Kasumi-1 (cell line): ENCODE data around the gene CPED1.
"Not testable (repeated sequence)": the region's sequence is repeated elsewhere in the genome, so short reads cannot be mapped to it uniquely, and the experiment has no call there.

Experiments
- DNase-seq, 2 experiments: peaks; one replicate each; lab custom pipeline; 2025; lab: John Stamatoyannopoulos, UW

Gene CPED1

DNA sequence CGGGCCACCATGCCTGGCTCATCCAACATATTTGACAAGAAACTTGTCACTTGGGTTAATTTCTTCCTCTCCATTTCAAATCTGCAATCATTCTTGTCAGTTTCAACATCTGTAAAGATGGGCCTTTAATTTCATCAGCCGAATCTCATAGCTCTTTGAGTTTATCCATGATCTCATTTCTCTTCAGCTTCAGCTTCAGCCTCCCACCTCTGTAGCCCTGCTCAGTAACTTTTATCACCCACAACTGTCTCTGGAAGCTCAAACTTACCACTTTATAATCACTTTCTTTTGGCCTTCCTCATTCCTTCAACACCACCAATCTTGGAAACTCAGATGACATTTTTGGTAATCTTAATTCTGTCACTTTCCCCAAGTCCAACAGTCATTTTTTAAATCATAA lies 83.2 kb downstream of the CPED1 start:
- DNase-seq, result no peak

DNA sequence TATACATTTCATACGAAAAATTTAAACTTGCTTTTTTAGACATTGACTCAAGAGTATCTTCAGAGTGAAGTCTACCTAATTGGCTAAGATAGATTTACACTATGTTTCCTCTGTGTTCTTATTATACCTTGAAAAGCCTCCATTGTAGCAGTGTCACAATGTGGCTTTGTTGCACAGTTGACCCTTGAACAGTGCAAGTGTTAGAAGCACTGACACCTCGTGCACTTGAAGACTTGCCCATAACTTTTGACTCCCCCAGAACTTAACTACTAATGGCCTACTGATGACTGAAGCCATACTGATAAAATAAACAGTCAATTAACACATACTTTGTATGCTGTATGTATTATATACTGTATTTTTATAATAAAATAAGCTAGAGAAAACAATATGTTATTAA lies 84.3 kb downstream of the CPED1 start:
- DNase-seq, result no peak

DNA sequence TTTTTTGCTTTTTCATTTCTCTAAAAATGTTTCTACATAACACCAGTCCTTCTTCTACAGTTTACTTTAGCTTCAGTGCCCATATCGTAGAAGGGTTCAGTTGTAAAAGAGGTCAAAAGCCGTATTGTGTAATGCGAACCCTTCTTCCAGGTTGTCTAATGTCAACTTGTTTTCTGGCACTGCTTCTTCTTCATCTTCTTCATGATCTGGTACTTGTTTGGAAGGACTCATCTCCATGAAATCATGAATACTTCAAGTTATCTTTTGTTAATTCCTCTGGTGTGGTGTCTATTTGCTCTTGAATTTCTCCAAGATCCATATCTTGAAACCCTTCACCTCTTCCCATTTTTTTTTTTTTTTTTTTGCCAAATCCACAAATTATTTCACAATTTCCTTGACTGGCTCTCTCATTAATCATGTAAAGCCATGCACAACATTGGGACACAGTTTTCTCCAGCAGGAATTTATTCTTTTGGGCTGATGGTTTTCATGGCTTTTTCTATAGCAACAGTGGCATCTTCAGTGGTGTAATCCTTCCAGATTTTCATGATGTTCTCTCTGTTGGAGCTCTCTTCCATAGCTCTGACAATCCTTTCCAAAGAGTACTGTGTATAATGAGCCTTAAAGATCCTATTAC lies 85.1 kb downstream of the CPED1 start:
- no peak for DNase-seq

DNA sequence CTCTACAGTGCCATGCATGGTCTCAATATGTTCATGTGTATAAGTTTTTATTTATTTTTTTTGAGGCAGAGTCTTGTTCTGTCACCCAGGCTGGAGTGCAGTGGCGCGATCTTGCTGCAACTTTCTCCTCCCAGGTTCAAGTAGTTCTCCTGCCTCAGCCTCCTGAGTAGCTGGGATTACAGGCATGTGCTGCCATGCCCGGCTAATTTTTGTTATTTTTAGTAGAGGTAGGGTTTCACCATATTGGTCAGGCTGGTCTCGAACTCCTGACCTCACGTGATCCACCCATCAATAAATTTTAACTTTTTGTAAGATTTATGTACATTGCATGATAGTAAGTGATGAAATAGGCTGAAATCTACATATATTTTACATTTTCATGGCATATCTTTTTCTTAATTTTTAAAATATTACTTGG lies 86.9 kb downstream of the CPED1 start:
- DNase-seq, result not testable (repeated sequence)

DNA sequence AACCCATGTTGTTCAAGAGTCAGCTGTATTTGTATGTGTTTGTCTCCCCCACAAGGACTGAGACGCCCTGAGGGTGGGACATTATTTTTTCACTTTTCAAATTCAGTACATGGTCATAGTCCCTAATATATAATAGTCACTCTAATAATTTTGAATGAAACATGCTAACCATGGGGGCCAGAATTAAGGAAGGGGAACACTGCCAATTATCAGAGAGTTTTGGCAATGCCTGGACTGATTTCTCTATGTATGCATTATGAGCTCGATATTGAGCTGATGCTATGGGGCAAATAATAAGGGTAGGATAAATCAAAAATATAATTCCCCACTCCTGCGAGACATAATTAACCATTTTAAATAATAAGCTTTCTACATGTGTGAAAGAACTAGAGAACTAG lies 87.4 kb downstream of the CPED1 start:
- no peak for DNase-seq

DNA sequence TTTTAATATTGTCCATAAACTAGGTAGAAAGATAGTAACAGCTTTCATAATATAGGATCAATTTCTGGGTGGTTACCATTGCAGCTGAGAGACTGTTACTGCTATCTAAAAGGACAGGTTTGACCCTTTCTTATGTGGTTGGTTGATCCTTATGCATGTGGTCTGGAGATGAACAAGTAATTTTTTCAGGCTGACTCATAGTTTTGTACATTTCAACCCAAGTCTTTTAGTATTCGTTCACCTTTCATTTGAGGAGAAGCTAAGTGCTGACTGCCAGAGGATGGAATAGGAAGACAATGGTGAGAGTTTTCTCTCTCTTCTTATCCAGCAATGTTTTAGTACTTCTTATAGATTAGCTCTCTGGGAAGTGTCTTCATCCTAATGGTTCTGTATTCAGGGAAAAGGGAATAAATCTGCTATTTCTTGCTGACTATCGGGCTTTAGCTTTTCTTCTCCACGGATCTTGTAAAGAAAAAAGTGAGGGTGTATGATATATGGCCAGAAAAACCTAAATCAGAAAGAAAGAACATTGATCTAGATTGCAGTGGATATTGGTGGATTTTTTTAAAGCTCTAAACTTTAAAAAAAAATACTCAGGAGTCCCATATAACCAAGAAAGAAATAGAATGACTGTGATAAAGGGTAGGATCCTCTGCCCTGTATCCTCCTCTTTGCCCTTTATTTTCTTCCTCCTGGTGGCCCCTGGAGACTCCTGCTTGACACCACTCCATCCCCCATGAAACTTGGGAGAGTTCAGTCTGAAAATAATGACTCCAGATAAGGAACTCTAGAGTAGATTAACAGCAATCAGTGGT lies 88.0 kb downstream of the CPED1 start:
- no peak for DNase-seq

DNA sequence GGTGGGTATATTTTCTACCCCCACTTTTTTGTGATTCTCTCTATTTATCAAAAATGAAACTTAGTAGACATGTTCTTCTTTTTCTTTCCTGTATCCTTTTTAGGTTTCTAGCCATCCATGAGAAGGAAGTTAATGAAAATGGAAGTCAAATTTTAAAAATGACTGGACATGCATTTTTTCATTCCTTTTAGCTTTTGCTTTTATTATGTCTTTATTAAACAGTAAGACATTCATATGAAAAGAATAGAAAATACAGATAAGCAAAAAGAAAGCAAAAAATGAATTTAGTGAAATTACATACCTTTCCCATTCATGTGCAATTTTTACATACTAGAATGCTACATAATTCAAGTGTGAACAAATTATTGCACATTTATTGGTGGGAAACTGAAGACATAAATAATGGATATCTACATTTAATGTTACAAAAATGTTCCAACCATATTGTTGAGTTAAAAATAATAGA lies 88.7 kb downstream of the CPED1 start:
- DNase-seq, result no peak

DNA sequence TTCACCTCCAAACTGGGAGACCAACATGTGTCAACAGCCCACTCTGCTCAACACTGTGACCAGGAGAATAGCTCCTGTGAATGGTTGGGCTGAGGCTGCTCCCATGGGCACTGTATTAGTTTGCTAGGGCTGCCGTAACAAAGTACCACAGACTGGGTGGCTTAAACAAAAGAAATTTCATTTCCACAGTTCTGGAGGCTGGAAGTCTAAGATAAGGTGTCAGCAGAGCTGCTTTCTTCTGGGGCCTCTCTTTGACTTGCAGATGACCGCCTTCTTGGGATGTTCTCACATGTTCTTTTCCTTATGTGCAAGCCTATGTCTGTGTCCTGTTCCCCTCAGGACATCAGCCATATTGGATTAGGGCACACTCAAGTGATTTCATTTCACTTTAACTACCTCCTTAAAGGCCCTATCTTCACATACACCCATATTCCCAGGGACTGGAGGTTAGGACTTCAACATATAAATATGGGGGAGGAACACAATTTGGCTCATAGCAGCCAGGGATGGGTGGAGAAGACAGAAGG lies 90.3 kb downstream of the CPED1 start:
- no peak for DNase-seq

DNA sequence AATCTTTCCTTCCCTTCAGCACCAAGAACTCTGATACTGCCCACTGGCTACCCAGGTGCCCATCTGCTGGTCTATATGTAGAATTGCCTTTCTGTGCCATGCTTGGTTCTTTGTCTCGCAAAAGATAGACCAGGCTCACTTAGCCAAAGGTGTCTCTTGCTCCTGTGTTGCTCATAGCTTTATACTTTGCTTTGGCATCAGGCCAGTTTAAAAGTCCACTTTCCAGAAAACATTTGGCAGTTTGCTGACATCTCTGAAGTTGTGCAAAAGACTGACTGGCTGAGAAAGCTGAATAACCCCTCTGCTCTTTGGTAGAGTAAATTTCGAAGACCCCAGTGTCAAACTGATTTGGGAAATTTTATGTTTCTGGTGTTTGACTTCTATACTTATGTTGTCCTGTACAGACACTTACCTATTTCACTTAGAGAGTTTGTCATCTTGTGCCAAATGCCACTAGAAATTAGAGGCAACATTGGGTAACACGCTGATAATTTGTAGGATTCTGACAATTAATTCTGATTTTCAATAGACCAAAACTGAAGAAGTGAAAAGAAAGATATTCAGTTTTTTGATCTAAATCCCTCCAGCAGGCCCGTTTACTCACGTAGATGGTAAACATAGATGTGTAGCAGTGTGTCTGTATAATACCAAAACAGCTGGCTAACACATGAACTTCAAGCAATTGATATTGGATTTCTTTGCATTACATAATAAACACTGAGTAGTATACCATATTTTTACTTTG lies 91.1 kb downstream of the CPED1 start:
- DNase-seq, result no peak

DNA sequence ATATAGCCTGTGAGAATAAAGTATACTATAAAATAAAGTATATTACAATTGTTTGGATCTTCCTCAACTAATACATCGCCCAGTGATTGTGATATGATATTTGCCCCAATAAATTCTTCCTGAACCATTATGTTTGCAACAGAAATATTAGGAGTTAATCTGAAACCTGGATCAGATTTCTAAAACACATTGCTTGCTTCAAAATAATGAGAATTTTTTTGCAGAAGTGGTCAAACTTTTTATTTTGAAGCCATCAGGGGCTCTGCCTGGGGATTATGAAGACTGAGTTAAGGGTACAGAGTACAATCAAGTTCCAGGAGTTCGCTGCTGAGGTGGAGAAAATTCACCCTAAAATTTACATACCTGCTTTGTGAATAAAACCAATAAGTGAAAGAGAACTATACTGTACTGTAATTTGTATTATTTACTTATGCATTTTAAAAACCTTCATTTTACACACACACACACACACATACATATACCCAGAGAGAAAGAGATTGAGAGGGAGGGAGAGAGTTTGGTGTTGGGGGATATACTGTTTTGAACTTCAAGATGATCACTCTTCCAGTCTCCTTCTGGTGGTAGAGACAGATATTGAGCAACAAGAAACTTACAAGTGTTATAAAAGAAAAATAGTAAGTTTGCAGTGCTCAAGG lies 91.9 kb downstream of the CPED1 start:
- DNase-seq, result no peak

DNA sequence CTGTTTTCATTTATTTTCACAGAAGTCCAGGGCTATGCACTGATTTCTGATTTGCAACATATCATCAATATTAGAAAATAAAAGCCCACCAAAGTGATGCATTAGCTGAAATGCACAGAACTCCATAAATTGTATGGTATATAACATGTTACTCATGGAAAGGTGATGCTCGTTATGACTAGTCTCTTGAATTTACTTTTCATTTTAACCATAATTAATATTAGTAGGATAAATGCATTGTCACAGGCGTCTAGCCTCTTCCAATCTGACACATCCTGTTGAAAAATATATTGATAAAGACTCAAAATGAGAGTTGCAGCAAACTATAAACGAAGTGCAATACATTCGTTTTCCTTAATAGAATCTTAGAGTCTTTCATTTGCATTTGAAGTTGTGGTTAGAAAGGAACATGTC lies 92.4 kb downstream of the CPED1 start:
- no peak for DNase-seq

DNA sequence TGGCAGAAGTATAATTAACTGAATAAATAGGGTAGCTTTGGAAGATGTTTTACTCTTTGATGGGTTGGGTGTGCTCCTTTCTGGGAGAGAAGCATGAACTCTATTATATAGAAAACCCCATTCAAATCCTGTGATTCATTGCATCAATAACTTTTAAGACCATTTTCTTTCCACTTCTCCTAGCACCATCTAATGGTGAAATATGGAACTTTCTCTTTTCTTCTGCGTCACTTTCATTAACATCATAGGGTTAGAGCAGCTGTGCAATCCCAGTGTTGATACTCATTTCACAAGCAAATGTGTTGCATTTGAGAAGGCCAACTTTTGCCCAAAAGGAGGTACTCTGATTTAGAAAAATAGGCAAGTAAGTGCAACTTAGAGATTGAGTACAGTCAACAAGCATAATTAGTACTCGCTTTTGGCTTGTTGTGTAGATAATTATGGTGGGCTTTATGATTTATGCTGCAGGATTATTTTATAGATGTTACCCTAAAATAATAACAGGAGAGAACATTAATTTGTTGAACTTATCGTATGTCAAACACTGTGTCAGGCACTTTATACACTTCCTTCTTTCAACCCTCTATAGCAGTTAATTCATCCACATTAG lies 92.9 kb downstream of the CPED1 start:
- peak; percentile 51 to 73 for DNase-seq

DNA sequence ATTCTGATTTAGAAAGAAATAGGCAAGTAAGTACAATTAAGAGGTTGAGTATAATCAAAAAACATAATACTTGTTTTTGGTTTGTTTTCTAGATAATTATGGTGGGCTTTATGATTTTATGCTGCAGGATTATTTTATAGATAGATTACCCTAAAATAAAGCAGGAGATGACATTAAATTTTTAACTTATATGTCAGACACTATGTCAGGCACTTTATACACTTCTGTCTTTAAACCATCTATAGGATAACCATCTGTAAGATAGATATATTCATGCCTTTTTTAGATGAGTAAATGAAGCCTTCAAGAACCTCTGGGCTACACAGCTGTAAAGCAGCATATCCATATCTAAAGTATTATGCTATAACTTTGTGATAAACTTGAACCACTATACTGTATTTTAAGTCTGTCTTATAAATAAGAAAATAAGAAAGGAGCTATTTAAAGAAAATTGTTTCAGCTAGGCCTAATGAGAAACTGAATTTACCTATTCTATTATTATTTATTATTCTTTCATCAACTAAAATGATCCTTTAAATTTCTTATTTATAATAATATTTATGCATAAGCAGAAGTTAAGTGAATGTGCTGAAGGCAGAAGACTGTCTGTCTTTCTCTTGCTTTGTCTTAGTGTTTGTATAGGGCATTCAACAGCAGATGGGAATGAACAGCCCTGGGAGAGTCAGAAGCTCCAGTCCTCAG lies 94.0 kb downstream of the CPED1 start:
- DNase-seq, result no peak

DNA sequence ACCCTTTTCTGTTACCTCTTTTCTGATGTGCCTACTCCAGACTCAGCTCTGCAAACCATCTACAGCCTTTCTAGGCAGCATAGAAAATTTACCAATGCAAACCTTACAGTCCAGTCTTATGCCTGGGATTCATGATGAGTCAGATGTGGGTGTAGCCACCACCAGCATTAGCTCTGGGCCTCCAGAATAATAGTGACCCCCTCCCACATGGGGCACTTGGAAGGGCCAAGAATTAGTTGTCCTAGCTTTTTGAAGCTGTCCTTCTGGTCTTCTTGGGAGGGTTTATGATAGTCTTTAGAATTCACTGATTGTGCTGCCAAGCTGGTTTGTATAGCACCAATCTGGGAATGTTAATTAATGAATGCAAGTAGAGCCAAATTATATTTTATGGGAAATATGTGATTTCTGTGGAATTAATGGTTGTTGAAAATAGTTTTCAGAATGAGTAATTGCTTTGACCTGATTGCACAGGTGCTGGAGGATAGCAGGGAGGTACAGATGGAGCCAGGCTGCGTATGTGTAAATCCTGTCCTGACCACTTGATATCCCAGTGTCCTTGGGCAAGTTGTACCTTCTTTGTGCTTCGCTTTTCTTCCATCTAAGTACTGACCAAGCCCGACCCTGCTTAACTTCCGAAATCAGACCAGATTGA lies 94.8 kb downstream of the CPED1 start:
- DNase-seq, result no peak

DNA sequence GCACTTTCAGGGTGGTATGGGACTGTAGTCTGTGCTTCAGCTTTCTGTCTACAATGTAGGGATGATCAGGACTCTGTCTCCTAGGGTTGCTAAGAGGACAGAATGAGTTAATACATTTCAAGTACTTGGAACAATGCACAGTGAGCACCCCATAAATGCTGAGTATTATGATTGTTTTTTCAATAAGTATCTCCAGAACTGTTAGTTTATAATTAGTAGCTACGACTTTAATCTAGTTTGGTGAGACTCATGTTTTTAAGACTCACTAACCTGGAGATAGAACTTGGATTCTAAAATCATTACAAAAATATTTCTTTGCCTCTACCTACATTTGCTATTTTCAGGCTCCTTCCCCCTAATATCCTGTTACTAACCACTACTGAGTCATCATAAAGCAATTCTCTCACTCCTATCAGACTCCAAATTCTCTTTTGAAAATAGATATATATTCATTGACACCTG lies 95.3 kb downstream of the CPED1 start:
- no peak for DNase-seq

DNA sequence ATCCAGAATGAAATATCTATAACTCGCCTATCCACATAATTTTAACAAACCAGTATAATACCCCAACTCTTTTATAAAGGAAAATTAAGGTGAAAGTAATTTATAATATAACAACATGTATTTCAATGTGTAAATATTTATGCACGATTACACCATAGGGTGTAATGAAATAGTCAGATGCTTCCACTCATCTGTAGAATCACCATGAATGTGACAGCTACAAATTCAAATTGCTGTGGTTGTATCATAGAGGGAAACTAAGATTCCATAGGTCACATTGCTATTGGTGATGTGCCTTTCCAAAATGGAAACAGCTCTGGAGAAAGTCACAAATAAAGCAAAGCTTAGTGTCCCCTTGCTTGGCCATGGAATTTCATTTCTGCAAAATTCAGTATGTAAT lies 95.7 kb downstream of the CPED1 start:
- no peak for DNase-seq

DNA sequence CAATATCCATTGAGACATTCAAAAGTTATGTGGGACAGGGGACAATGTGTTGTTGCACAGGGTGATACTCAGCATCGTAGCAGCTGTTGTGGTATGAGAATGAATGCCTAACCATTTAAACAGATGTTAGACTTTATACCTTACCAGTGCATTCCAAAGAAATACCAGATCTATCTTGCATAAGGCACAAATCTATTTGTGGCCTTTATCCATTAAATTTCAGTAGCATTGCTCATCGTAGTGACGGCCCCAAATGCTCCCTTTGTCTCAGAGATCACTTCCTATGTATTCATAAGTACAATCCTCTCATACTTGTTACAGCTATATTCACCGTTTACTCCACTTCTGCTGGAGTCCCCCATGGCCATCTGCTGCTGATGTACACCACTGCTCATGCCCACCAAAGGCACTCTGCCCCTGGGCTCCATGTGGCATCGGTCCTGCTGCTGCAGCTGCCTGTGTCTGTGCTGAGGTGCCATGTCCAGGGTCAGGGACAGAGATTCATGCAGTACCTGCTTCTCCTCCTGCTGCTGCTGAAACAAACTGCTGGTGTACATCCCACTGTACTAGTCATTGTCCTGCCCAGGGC lies 96.3 kb downstream of the CPED1 start:
- no peak for DNase-seq

DNA sequence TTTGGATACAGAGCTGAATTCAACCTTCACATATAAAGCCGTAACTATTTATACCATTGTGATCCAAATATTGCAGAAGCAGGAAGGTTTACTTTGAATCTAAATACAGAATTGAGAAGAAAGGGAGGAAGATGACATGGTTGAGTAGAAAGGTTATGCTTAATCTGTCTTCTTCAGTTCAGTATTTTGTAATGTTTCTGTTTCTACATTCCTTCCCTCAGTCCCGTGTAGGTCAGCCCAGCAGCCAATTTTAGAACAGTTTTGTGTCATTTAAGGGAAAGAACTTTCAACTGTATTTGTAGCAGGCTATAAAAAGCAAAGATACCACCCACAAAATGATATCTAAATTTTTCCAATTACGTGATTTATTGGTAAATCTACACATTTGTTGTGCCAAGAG lies 97.4 kb downstream of the CPED1 start:
- DNase-seq, result no peak

DNA sequence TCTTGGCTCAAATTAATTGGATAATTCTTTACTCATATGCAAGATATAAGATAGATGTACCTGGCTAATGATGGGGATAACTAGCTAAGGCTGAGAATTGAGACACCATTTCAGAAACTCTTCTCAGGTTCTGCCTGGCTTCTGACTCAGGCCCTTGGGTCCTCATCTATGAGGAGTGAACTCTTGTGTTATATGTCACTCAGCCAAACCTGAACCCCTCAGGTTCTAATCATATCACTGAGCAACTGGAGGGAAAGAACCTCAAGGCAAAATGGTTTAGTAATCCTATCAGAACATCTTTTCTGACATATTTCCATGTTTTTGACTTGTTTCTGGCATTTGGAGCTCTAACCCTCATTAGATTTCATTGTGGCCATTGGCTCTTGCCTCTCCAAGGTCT lies 100.4 kb downstream of the CPED1 start:
- DNase-seq, result no peak

DNA sequence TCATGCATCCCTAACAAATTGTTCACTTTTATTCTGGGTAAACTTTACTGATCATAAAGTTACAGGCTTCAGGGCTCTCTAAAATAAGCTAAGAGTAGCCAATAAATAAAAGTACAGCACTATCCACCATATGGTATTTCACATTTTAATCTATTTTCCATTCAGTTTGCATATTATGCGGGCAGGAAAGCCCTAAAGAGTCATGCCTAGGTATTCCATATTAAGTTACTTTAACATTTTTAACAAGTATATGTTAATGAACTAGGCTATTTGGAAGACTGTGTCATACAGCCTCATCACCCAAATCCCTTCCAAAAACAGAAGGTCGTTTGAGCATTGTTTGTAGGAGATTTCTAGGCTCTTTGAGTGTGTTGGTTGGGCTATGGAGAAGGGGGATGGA lies 106.3 kb downstream of the CPED1 start:
- no peak for DNase-seq
